Hepatocyte (in vitro differentiated cells): Measurements from ENCODE around the gene DUS2.
"Not testable (repeated sequence)": the region's sequence is repeated elsewhere in the genome, so short reads cannot be mapped to it uniquely, and the experiment has no call there.

Source experiments
- CTCF ChIP-seq: fragments of 200-600 bp; sonication (generic); IDR thresholded peaks from 2 replicates; pipeline ENCODE4 v1.5.1; 2016; ENCODE audit warnings: antibody characterized with exemption, mild to moderate bottlenecking; ENCODE audit not compliant: poor library complexity
- EZH2 ChIP-seq: fragments of 200-600 bp; sonication (generic); IDR thresholded peaks from 2 replicates; pipeline ENCODE4 v1.6.1; 2016; ENCODE audit warnings: antibody characterized with exemption, mild to moderate bottlenecking, borderline replicate concordance

GRCh38 chr16:68030108-68030507 lies 7.0 kb downstream of the DUS2 start:
- not testable (repeated sequence) for TF ChIP-seq CTCF, EZH2
